BJ (cell line): ENCODE measurements around the gene CFAP161. TPM values are rescaled to one million over a fixed set of nuclear protein-coding genes. Genes with fewer than 3 reads are reported as not detected.

Source experiments
- CTCF ChIA-PET: fragments of 350-600 bp; formaldehyde crosslinking; extraction: SDS; loops from one replicate; lab custom pipeline; 2021; ENCODE audit warnings: antibody characterized with exemption, inconsistent platforms; lab: Yijun Ruan, JAX
- POLR2A ChIA-PET: fragments of 300-600 bp; sonication (Branson Sonifier 250); formaldehyde crosslinking; extraction: SDS; loops from one replicate; lab custom pipeline; 2021; ENCODE audit warnings: antibody characterized with exemption; lab: Charles Lee
- DNase-seq: peaks from one replicate; pipeline ENCODE4 v3.0.0-alpha.2; 2011; ENCODE audit warnings: low read depth
- H3K27me3 ChIP-seq: 2 replicates; pipeline ENCODE4 v1.6.0; 2011; ENCODE audit warnings: low read length; ENCODE audit not compliant: control insufficient read depth, insufficient read depth
- H3K36me3 ChIP-seq: 2 replicates; pipeline ENCODE4 v1.5.1; 2011; ENCODE audit warnings: low read length; ENCODE audit not compliant: control insufficient read depth, insufficient read depth
- H3K4me3 ChIP-seq: 2 replicates; pipeline ENCODE4 v1.5.1; 2011; ENCODE audit warnings: low read depth, mild to moderate bottlenecking, control low read depth, low read length
- CTCF ChIP-seq: IDR thresholded peaks from 2 replicates; pipeline ENCODE4 v1.5.1; 2011; ENCODE audit warnings: low read depth, mild to moderate bottlenecking, control low read depth, inconsistent platforms, low read length, moderate library complexity; ENCODE audit not compliant: insufficient read depth
- polyA minus RNA-seq: library from RNA; depleted of rRNA, polyadenylated mRNA; stranded (reverse); fragments of >200 nt; gene quantifications from 2 replicates; pipeline ENCODE4 v1.2.3, GENCODE V29; 2011; rRNA and poly(A)+ RNA removed
- polyA plus RNA-seq: library from polyadenylated mRNA; depleted of rRNA; stranded (reverse); fragments of >200 nt; gene quantifications from 2 replicates; pipeline ENCODE4 v1.2.3, GENCODE V29; 2011; rRNA removed

CFAP161 gene
- polyA plus RNA-seq = not detected in 2 replicates
- 0.21 and 0.47 TPM in 2 replicates for polyA minus RNA-seq

GRCh38 chr15:81133782-81134461 is at the start of gene CFAP161:
TSS of gene CFAP161 (plus strand) at chr15:81134270. CDS start at chr15:81134330, 60 bp downstream.
- no peaks in the 10 kb centered on the region for H3K36me3 ChIP-seq
- ChIA-PET CTCF (interaction anchor here (0.6 to 1.4 kb wide), 3 partner anchors 16 to 132 kb away, joined by 4 to 7 read pairs (median 4); no protein-coding TSS in a partner anchor), POLR2A (interaction anchor here (0.7 kb wide), 1 partner anchor 67 kb away, joined by 3 read pairs; no protein-coding TSS in a partner anchor)
- peak within 1 kb of the TSS; percentile 36 for H3K4me3 ChIP-seq
- peaks cover 2% of the 10 kb centered on the region for H3K27me3 ChIP-seq
- no peak for DNase-seq
- no peak for TF ChIP-seq CTCF

GRCh38 chr15:81084716-81085115 is 49.4 kb upstream of the CFAP161 start:
- ChIA-PET POLR2A (no interaction called here), CTCF (no interaction called here)
- Histone ChIP-seq H3K36me3 (no peaks in the 10 kb centered on the region), H3K27me3 (no peaks in the 10 kb centered on the region), H3K4me3 (no peak overlapping the region)
- DNase-seq = no peak
- no peak for TF ChIP-seq CTCF

GRCh38 chr15:81085213-81085612 is 48.9 kb upstream of the CFAP161 start:
- TF ChIP-seq CTCF = no peak
- Histone ChIP-seq H3K4me3 (no peak overlapping the region), H3K27me3 (no peaks in the 10 kb centered on the region), H3K36me3 (no peaks in the 10 kb centered on the region)
- POLR2A ChIA-PET = no interaction called here
- no peak for DNase-seq
- CTCF ChIA-PET = no interaction called here

- H3K4me3 ChIP-seq = no peak overlapping the region
- no peaks in the 10 kb centered on the region for H3K27me3 ChIP-seq
- no peaks in the 10 kb centered on the region for H3K36me3 ChIP-seq
- ChIA-PET POLR2A (no interaction called here), CTCF (interaction anchor here (0.7 kb wide), 1 partner anchor 21 kb away, joined by 3 read pairs; no protein-coding TSS in a partner anchor)
- DNase-seq = no peak
- no peak for TF ChIP-seq CTCF
Observed at GRCh38 chr15:81085898-81086297, 48.2 kb upstream of the CFAP161 start.

- POLR2A ChIA-PET = interaction anchor here (0.6 kb wide), 1 partner anchor 849 kb away, joined by 3 read pairs; no protein-coding TSS in a partner anchor
- no peak for DNase-seq
- no peak for TF ChIP-seq CTCF
- Histone ChIP-seq H3K27me3 (no peaks in the 10 kb centered on the region), H3K4me3 (no peak overlapping the region), H3K36me3 (no peaks in the 10 kb centered on the region)
- CTCF ChIA-PET = interaction anchor here (0.7 kb wide), 2 partner anchors 109 to 238 kb away, joined by 3 to 5 read pairs; no protein-coding TSS in a partner anchor
Observed at GRCh38 chr15:81087066-81087465, 47.0 kb upstream of the CFAP161 start.
